Bone marrow (tissue), 2 donors: ENCODE results near the gene CBFA2T3.
"Not testable (repeated sequence)": the region's sequence is repeated elsewhere in the genome, so short reads cannot be mapped to it uniquely, and the experiment has no call there.

ENCODE experiments used
- DNase-seq, 2 donors: peaks; one replicate each; lab custom pipeline; 2025; lab: John Stamatoyannopoulos, UW

CBFA2T3 gene

DNA sequence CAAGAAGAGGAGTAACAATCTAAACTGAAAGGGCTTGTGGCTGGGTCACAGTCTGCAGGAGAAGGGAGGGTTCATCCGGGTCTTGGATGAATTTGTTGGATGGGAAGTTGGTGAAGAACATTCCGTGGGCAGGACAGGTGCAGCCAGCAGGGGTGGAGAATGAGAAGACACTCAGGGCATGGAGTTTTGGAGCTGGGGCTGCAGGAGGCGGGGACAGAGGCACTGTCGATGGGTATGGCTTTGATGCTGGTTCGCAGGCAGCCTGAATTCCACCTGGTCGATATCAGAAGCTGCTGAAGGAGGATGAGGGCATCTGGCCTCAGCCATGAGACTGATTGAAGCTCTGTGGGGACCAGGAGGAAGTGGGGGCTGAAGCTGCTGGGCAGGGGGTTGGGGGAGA is 36.1 kb upstream of the CBFA2T3 start:
- no peak for DNase-seq

DNA sequence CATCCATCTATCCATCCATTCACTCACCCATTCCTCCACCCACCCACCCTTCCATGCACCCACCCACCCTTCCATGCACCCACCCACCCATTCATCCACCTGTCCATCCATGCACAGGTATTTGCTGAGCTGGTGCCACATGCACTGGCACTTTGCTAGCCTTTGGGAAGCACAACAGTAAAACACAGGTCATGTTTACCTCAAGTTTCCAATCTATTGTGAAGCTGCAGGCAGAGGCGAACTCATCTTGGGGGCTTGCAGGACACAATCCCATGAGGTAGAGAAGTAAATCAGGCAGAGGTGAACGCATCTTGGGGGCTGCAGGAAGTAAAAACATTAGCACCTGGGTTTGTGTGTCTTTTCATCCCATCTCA is 35.6 kb upstream of the CBFA2T3 start:
- no peak for DNase-seq

DNA sequence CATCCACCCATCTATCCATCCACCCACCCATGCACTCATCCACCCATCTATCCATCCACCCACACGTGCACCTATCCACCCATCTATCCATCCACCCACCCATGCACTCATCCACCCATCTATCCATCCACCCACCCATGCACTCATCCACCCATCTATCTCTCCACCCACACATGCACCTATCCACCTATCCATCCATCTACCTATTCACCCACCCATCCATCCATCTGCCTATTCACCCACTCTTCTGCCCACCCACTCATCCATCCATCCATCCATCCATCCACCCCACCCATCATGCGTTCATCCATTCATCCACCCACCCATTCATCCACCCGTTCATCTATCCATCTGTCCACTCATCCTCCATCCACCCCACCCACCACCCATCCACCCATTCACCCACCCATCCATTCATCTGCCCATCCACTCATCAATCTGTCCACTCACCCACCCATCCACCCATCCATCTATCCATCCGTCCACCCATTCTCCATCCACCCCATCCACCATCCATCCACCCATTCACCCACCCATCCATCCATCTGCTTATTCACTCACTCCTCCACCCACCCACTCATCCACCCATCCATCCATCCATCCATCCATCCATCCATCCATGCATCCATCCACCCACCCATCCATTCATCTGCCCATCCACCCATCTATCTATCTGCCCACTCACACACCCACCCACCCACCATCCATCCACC is 35.1 kb upstream of the CBFA2T3 start:
- no peak for DNase-seq

DNA sequence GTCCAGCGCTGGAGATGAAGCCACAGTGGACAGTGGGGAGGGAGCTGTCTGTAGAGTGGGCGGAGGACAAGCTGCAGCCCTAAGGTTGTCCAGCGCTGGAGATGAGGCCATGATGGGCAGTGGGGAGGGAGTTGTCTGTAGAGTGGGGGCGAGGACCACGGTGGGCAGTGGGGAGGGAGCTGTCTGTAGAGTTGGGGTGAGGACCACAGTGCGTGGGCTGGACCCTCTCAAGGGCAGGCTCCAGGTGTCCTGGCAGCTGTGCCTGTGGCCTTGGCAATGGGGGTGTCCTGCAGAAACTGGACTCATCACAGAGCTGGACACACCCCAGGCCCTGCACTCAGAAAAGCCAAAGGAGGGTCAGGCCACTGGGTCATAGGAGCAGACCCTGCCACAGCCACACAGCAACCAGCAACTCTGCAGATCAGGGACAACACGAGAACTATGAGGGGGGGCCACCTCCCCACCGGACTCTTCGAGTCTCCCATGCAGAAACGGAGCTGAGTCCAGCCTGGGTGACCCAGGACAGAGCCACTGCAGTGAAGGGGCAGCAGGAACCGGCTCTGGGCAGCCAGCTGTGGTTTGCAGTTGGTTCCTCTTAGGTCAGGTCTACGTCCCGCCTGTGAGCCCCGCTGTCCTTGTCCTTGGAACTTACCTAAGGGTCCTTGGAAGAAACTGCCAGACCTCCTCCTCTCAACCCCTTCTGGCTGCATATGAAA is 33.4 kb upstream of the CBFA2T3 start:
- no peak for DNase-seq

DNA sequence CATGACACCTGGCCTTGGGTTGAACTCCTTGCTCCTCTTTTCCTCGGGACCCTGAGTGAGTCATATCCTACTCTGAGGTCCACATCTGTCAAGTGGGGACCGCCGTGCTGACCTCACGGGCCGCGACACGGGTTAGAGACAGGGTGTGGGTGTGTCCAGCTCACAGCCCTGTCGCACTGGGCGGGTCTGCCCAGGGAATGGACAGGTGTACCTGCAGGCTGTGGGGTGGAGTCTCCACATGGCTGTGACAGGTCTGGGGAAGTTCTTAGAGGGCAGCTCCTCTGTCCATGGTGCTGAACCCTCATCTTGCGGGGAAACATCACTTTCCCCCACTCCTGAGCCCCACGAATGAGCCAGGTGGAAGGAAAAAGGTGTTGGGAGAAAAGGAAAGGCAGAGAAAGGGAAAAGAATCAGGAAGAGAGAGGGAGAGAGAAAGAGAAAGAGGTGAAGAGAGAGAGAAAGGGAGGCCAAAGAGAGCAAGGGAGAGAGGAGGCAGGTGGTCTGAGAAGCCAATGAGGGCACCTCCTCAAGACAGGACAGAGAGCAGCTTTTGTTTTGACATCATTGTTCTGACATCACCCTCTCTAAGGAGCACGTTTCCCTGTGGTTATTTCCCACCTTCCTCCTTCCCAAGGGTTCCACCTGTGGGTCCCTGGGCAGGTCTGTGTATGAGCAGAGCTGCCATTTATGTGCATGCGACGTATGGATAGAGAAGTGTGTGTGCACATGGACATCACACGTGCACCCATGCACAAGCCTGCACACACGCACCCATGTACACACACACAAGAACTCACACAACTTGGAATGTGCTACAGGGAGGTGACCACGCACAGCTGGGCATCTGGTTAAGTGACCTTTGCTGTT is 32.6 kb upstream of the CBFA2T3 start:
- no peak for DNase-seq

DNA sequence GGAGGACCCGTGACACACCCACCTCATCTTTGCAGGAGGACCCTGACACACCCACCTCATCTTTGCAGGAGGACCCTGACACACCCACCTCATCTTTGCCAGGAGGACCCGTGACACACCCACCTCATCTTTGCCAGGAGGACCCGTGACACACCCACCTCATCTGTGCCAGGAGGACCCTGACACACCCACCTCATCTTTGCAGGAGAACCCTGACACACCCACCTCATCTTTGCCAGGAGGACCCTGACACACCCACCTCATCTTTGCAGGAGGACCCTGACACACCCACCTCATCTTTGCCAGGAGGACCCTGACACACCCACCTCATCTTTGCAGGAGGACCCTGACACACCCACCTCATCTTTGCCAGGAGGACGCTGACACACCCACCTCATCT is 31.8 kb upstream of the CBFA2T3 start:
- DNase-seq: not testable (repeated sequence)

DNA sequence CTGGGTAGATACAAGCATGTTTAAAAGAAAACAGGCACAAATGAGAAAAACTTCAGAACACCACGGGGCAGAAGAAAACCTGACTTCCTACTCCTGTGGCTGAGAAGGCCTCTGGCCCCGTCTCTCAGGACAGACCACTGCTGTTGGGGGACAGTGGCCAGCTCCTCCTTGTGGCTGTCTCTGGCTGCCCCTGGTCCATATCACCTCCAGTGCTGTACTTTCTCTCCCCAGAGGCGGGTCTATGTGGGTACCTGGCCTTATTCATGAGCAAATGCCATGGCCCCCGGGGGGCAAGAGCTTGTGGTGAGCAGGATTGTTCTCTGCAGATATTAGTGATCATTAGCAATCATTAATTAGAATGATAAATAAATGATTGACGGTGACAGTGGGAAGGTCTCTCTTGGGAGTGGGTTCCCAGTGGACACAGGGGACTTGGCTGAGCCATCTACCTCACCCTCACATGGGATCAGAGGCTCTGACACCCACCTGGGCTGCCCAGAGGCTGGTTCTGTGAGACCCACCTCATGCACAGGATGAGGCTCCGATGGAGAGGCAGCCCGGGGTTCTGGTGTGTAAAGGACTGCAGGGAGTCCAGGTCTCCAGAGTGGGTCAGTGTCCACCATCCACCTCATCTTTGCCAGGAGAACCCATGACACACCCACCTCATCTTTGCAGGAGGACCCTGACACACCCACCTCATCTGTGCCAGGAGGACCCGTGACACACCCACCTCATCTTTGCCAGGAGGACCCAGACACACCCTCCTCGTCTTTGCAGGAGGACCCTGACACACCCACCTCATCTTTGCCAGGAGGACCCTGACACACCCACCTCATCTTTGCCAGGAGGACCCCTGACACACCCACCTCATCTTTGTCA is 30.6 kb upstream of the CBFA2T3 start:
- DNase-seq: no peak

DNA sequence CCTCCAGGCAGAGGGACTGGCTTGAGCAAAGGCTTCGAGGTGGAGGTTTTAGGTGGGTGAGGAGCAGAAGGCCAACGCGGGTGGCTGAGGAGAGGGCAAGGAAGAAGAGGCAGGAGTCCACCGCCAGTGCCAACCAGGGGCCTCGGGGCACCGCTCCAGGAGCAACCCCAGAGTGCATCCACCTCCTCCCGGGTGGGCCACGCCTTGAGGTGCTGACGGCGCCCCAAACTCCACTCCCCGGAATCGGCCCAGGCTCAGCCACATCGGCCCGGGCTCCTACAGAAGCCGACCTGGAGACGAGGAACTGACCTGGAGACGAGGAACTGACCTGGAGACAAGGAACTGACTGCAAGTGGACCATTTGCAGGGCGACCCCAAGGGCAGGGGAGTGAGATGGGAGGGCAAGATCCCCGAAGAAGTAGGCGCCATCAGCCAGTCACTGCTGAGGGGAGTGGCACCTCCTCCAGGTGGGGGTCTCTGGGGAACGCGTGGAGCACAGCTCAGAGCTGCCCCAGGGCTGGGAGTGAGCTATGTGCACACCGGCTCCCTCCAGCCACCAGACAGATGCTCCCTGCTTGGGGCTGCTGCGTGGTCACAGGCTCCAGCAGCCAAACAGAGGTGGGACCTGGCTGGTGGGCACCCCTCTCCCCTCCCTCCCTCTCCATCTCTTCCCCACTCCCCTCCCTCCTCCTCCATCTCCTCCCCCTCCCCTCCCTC is 29.2 kb upstream of the CBFA2T3 start:
- DNase-seq: no peak

DNA sequence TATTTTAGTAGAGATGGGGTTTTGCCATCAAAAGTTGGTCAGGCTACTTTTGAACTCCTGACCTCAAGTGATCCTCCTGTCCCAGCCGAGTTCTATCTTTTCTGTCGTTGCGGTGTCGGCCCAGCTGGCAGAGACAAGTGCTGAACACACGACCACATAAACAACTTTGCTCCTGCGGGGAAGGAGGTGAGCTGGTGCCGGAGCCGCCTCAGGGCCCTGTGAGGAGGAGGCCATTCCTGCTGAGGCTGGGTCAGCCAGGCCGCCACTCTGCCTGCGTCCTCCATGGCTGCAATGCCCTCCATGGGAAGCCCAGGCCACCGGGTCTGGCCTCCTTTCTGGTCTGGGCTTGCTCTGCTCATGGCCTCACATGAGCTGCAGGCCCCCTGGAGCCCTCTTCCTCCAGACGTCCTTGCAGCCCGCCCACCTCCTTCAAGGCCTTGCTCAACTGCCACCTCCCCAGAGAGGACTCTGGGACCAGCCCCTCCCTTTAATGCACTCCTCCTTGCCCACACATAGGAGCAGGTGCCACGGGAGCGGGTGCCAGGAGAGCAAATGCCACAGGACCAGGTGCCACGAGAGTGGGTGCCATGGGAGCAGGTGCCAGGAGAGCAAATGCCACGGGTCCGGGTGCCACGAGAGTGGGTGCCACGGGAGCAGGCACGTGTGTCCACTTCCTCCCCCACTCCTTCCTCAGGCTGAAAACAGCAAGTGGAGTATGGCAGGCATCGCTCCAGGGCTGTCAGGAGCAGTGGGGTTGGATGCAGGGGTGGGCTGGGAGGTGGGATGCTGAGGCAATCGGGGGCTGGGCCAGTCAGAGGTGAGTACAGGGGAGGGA is 28.4 kb upstream of the CBFA2T3 start:
- DNase-seq: no peak

DNA sequence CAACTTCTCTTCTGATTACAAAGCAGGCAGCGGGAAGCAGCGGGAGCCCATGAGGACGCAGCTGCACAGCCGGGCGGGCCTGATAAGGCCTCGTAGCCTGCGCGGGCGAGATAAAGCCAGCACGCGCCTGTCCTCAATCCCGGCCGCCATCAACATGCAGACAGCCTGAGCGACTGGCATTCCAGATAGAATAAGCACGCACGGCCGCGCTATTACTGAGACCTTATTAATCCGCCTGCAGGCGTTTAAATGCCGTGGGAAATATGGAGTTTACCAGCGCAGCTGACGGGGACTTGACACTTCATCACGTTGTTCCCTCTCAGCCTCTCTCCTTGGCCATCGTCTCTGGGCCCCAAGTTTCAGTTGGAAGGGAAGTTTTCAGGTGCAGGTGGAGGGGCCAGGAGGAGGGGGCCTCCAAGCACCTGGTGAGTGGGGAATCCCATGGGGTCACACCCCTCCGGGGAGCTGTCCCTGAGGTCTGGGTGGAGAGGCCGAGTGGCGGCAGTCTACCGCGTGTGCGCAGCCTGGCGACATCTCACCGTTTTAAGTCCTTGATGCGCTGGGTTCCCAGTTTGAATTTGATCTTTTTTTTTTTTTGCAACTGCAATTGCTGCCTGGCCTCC is 27.3 kb upstream of the CBFA2T3 start:
- DNase-seq: peak in 1 of 2 donors; percentile 44

DNA sequence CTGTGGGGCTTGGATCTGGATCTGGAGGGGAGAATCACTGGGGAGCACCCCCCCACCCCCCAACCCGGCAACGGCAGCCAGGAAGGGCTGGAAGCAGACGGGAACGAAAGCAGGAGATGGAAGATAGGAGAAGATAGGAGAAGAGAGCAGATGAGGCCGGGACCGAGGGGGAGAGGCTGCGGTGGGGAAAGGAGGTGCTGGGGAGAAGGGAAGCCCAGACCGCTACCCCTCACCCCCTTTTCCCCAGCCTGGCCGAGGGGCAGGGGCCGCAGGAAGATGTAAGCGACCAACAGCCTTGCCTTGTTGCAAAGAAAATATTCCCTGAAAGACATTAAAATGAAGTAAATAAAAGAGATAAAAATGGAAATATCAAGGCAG is 26.8 kb upstream of the CBFA2T3 start:
- peak in 1 of 2 donors; percentile 31 for DNase-seq

DNA sequence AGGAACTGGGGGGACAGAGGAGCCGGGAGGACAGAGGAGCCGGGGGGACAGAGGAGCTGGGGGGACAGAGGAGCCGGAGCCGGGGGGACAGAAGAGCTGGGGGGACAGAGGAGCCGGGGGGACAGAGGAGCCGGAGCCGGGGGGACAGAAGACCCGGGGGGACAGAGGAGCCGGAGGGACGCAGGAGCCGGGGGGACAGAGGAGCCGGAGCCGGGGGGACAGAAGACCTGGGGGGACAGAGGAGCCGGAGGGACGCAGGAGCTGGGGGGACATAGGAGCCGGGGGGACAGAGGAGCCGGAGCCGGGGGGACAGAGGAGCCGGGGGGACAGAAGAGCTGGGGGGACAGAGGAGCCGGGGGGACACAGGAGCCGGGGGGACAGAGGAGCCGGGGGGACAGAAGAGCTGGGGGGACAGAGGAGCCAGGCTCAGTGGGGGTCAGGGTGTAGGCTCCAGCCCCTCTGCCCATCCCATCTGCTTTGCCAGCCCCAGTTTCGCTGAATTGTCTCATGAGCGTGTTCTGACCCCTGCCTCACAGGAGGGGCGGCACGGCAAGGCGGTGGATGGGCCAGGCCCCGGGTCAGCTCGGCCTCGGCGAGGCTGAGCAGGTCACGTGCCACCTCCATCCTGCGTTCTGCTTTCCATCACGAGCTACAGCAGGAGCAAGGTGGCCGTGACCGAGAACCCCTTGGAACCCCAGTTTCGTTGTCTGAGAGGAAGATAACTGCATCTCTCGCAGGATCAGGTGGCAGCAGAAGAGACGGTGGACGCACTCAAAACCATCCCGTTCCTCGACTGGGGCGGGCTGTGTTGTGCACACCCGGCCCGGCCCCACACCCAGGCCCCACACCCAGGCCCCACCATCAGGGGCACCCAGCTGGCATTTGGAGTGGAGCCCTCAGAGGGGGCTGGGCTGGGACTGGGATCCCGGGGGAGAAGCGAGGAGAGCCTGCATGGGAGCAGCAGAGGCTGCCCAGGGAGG is 26.1 kb upstream of the CBFA2T3 start:
- DNase-seq: no peak

DNA sequence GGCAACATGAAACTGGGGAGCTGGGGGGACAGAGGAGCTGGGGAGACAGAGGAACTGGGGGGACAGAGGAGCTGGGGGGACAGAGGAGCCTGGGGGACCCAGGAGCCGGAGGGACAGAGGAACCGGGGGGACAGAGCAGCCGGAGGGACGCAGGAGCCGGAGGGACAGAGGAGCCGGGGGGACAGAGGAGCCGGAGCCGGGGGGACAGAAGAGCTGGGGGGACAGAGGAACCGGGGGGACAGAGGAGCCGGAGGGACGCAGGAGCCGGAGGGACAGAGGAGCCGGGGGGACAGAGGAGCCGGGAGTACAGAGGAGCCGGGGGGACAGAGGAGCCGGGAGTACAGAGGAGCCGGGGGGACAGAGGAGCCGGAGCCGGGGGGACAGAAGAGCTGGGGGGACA is 25.1 kb upstream of the CBFA2T3 start:
- DNase-seq: not testable (repeated sequence)

DNA sequence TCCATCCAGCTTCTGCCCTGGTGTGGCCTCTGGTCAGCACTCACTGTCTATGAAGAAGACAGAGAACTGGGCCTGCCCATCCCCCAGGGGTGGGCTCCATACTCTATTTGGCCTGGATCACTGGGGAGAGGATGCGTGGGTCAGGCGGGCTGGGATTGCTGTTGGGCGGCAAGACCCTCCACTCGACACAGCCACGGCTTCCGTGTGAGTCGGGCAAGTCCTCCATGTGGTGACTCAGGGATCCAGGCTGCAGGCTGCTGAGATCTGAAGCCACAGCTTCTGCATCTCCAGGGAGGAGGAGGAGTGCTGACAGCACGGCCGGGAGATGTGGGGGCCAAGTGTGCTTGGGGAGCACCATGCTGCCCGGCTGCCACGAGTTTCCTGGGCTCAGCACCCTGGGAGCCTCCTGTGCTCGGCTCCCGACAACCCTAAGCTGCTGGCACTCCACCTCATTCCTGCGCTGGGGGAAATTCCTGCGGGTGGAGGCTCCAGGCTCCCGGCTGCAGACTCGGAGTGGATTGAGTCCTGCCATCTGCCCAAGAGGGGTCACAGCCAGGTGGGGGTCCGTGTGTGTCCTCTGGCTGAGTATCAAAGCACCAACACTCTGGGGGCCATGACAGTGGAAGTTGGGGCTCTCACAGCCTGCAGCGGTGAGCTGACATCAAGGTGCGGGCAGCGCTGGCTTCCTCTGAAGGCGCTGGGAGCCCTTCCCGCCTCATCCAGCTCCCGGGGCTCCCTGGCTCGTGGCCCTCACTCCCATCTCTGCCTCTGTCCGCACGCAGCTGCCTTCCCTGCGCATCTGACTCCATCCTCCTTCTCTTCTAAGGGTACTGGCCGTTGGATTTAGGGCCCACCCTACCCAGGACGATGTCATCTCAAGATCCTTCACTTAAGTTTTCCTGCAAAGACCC is 24.4 kb upstream of the CBFA2T3 start:
- DNase-seq: no peak

DNA sequence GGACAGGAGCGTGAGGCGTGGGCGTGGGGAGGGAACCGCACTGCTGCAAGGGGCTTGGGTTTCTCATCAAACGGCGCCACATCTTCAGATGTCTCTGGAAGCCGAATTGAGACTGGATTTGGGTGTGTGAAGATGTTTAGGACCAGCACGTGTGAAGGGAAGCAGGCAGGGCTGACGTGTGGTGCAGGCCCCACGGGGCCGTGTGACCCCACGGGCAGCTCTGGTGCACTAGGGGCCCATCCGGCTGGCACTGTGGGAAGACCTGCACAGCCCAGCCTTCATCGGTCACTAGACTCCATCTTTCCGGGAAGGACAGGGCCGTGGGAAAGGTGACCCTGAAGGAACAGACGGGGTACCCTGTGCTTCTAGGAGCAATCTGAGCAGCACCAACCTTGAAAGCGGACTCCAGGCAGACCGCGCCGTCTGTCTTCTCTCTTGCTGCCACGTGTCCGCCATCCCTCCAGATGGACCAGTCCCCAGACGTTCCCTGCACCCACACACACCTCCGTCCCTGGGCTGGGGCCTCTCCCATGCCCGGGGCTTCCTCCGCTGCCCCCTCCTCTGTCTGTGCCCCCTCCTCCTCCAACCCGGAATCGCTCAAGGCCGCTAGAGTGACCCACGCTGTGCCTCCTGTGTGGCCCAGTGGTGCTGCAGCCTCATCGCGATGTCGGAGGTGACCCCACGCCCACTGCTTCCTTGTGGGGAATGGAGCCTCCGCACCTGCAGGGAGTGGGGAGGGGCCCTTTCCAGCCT is 23.4 kb upstream of the CBFA2T3 start:
- DNase-seq: no peak

DNA sequence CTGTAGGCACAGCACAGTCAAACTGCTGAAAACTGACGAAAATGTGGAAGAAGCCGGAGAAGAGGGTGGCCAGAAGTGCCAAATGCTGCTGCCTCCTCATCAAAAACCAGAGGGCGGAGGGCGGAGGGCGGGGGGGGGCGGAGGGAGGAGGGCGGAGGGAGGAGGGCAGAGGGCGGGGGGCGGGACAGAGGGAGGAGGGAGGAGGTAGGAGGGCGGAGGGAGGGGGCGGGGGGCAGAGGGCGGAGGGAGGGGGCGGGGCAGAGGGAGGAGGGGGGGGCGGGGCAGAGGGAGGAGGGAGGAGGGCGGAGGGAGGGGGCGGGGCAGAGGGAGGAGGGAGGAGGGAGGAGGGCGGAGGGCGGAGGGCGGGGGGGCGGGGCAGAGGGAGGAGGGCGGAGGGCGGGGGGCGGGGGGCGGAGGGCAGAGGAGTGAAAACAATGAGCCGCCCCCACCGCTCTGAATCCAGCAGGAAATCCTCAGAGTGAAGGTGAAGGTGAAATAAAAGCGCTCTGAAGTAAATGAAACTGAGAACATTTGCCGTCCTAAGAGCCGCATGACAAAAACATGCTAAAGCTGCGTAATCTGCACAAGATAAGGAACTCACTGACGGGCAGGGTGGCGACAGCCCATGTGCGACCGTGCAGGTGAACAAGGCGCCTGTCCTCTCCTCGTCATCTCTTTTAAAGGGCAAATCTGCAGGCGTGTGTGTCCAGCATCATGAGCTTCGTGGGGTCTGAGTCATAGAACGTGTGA is 22.6 kb upstream of the CBFA2T3 start:
- DNase-seq: no peak
